ENCODE data around the gene HLA-F.

The HLA-F gene

DNA sequence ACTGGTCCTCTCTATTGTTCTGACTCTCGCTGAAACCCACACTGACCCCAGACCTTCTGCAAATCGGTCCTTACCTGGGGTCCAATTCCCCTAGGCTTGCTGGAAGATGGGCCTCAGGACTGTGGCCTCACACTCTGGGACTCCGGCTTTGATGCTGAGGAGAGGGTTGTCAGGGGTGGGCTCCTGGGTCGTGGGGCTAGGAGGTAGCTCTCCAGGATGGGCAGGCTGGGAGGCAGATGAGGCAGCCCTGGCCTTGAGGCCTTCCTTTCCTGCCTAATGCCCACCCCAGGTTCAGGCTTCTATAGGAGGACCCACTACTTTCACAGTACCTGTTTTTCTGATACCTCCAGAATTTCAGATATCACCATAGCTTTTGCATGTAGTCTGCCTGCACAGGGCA, 21.4 kb downstream of the HLA-F start:
- DNase-seq, result no peak

DNA sequence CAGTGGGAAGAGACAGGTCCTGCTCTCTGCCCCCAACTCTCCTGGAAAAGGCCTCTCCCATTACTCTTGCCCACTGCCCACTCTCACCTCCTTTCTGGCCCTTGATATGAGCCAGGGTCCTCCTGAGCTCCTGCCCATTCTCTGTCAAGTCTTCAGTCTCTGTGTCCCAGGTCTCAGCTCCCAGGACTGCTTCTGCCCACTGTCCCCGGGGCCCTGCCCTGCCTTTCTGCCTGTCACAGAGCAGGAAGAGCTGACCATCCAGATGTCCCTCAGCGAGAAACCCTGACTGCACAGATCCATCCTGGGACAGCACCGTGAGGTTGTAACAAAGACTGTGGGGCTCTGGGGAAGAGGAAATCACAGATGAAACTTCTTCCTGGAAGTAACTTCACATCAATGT, 22.2 kb downstream of the HLA-F start:
- no peak for DNase-seq

- no peak for DNase-seq
Measured at GRCh38 chr6:29745855-29746449, 22.7 kb downstream of the HLA-F start.

DNA sequence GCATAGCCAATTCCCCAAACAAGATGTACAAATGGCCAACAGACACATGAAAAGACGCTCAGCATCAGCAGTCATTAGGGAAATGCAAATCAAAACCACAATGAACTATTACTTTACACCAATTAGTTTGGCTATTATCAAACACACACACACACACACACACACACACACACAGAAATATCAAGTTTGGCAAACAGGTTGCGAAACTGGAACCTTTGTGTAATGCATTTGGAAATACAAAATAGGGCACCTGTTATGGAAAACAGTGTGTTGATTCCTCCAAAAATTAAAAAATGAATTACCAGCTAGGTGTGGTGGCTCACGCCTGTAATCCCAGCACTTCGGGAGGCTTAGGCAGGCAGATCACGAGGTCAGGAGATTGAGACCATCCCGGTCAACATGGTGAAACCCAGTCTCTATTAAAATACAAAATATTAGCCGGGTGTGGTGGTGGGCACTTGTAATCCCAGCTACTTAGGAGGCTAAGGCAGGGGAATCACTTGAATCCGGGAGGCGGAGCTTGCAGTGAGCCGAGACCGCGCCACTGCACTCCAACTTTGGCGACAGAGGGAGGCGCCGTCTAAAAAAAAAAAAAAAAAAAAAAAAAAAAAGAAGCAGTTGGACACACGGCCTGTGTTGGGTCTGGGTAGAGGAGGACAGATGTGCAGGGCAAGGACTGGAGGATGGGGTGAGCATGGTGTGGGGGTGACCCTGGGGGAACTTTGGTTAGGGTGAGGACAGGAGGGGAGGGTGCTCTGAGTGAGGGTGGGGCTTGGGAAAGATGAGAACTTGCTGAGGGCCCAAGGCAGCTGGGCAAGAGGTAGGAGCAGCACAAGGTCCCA, 23.8 kb downstream of the HLA-F start:
- no peak for DNase-seq

DNA sequence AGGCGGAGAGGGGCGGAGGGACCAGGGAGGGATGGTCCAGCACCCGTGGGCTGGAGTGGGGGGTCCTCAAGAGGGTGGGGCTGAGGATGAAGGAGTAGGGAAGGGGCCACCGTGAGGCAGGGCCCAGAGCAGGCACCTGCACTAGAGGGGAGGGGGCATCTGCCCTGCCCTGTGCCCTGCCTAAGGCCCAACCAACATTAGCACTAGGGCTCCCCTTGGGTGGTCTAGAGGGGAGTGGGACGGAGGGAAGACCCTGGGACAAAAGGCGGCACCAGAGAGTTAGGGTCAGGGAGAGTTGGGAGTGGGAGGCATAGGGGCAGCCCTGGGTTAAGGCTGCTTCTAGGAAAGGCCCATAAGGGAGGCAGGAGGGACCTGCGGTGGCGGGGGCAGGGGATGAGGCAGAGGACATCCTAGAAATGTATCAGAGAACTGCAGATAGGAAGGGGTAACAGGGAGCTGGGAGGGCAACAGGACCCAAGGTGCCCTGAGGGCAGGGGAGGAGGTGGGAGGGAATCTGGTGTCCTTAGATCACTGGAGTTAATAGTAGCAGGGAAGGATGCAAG, 24.5 kb downstream of the HLA-F start:
- no peak for DNase-seq

DNA sequence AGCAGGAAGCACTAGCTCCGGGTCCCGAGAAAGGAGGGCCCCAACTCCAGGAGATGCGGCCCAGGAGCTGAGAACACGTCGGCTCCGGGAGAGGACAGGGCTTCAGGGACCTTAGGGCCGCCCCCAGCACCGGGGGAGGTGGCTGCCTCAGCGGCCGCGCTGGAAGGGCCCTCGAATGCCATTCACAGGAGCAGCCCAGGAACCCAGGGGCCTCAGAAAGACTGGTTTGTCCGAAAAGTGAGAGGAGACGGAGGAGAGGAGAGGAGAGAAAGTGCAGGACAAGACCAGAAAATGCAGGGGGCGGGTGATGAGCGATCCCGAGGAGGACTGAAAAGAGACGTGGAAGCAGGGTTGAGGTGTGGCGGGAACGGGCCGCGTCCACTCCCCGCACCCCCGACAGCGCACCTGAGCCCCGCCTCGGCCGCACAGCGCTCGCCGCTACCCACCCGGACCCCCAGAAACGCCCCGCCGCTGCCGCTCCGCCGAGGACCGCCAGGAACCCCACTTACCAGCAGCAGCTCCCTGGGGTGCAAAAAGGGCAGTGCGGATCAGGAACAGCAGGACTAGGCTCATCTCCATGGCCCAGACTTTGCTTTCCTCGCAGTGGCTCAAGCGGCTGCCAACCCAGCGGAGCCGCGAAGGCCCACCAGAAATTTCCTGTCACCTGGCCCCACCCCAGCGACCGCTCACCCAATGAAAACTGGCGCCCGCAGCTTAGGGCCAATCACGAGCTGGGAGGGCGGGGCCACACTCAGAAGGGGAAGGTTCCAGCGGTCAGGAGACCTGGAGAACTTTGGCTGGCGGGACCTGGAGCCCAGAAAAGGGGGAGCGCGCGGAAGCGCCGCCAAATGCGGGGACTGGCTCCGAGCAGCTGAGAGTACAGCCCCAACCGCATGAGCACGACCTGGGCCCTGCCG, 25.4 kb downstream of the HLA-F start:
- DNase-seq, result no peak

DNA sequence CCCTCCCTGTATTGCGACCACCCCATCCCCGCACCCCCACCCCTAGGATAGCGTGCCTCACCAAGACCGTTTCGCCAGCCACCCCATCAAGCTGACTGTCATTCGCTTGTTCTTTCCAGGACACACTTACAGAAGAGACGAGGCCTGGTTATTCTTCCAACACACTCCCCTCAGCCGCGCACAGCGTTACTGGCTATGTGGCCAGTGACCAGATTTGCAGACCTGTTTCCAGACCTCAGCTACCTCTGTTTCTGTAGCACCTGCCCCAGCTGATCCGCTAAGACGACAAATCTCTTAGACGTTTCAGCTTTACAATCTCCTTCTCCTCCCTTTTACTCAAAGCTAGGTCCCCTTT, 26.1 kb downstream of the HLA-F start:
- no peak for DNase-seq

GRCh38 chr6:29749668-29750067, 26.4 kb downstream of the HLA-F start:
- DNase-seq, result no peak

- DNase-seq, result no peak
Measured at GRCh38 chr6:29750709-29751108, 27.5 kb downstream of the HLA-F start.

DNA sequence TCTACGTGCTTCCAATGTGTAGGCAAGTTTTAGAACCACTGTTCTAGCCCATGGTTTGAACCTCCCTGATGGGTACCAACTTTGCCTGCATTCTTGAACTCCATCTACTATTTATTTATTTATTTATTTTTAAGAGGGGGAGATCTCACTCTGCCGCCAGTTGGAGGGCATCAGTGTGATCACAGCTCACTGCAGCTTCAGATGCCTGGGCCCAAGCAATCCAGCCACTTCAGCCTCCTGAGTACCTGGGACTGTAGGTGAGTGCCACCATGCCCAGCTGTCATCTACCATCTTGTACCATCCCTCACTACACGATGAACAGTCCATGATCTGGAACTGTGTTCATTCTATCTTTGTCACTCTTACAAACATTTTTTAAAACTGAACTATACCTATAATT, 28.2 kb downstream of the HLA-F start:
- no peak for DNase-seq

- peak; percentile 44 for DNase-seq
Measured at GRCh38 chr6:29752451-29753308, 29.4 kb downstream of the HLA-F start.

GRCh38 chr6:29753309-29753644, 30.0 kb downstream of the HLA-F start:
- DNase-seq, result no peak

DNA sequence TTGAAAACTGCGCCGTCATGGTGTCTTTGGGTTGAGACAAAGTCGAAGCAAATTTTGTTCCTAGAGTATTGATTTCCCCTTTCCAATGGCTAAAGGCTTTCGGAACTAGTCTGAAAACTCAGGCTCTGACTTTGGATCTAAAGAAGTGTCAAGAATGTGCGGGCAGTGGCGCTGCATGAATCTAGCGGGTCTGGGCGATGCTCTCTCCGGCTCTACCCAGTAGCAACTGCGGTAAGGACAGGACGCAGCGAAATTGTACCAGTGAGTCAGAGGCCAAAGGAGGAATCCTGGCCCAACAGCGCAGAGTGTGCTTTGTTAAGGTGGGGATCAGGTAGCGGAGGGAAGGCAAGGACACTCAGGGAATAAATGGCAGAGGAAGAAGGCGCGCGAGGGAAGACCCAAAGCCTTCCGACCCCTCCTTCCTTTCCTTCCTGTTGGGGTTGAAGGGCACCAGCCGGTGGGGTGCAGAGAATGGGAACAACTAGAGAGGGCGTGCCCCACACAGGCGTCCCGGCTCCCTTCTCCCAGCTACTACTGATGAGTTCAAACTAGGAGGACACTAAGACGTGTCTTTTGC, 32.1 kb downstream of the HLA-F start:
- no peak for DNase-seq

- no peak for DNase-seq
Measured at GRCh38 chr6:29757282-29757681, 34.0 kb downstream of the HLA-F start.

- no peak for DNase-seq
Measured at GRCh38 chr6:29757701-29758293, 34.6 kb downstream of the HLA-F start.

DNA sequence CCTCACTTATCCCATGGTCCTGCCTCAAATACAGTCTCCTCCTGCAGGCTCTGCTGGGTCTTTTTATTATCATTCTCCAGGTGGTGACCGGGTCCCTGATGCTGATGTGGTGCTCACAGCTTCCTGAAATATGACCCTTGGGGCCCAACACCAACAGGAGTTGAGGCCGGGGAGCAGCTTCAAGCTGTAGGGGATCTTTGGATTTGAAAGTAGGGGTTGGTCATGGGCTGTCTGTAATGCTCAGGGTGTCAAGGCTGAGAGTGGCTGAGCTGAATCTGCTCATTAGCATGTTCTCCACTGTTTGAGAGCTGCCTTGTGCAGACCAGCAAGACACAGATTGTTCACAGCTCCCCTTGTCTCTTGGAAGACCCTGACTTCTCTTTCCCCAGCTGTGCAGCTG, 35.5 kb downstream of the HLA-F start:
- no peak for DNase-seq

DNA sequence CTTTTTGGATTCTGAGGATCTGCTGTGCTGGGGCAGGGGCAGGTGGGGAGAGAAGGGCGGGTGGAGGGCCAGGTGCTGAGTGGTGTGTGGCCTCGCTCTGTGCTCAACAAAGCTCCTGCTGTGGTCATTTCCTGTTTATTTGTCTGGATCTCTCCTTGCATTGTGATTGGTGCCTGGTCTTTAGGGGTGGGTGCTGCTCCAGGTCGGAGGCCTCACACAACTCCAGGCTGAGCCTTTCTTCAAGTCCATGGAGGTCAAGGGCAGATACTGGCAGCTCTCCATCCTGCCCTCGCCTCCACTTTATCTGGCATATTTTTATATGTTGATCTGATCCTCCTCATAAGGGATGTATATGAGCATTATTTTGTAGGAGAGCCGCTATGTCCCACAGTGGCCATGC, 36.2 kb downstream of the HLA-F start:
- no peak for DNase-seq

DNA sequence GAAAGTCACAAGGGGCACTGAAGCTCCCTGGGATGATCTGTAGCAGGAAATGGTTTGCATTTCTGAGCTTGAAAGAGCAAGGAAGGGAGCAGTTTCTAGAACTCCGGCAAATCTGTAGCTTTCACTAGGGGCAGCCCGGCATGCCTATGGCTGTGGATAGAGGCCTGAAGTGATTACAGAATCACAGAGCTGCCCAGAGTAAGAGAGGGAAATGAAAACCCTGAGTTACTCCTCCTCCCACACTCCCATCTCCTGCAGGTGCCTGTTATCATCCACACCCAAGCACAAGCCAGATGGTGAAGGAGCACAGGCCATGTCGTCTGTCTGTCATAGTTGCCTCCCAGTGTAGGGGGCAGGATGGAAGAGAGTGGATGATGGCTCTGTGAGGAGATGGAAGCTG, 37.1 kb downstream of the HLA-F start:
- DNase-seq, result no peak

DNA sequence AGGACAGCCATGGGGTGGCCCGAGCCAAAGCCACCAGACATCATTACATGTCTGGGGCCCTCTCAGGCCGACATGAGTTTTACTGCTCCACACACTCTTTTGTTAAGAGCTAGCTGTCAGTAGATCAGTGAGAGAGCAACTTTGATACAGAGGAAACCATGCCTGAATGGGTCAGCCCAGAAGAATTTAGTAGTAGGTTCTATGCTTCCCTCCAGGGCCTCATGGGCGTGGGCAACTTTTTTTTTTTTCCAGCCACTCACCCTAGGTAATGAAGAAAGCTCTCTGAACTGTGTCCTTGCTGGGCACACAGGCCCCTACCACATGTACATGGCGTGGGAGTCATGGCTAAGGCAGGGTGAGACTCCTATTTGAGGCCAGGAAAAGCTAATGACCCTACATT, 38.8 kb downstream of the HLA-F start:
- DNase-seq, result no peak

DNA sequence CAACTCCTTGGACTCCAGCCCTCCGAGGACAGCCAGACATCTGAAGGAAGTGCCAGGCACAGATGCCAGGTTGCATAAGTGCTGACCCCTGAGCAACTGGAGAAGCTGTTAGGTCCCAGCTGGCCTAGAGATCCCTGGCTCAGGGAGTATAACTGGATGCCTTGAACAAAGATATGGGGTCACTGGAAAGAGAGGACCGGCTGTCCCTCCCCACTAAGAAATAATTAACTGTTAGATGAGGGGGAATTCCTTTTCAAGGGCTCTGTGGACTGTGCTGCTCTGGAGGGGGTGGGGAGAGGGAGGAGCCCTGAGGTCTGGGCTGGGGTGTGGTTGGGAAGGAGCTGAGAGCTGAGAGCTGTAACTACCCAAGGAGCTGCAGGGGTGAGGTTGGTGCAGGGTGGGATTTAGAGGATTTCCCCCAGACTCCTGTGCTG, 39.6 kb downstream of the HLA-F start:
- DNase-seq, result no peak

DNA sequence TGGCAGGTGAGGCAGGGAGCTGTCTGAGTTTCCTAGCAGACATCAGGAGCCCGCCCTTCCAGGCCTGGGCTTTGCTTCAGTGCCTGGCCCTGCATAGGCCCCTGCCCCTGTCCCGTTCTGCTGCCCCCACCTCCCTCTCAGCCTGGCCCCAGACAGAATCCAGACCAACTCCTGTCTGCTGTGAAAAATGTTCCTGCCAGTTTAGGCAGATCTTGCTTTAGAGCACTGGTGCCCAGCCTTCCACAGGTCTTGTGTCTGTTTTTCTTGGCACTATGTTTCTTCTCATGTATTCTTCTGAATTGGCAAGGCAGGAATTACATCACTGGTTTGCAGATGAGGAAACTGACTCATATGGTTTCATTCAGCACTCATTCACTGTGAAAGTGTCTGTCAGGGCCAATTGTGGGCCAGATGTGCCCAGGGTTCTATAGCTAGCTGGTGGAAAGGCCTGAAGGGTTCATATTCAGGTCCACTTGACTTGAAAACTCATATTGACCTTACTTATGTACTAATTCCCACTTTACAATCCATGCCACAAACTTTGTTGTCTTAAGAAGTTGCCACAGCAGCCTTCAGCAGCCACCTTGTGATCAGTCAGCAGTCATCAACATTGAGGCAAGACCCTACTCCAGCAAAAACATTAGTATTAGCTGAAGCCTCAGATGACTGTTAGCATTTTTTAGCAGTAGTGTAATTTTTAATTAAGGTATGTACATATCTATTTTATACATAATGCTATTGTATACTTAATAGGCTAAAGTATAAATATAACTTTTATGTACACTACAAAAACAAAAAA, 40.5 kb downstream of the HLA-F start:
- DNase-seq, result no peak

All from KG1 (cell line).